NCI-H2196 treated with DMSO at 0.1 percent for 48 hours (cell line): ENCODE data around the gene SIKE1.
A peak's percentile ranks its signal among the peaks of the same experiment; 100 is the strongest.
"Not testable (repeated sequence)": the region's sequence is repeated elsewhere in the genome, so short reads cannot be mapped to it uniquely, and the experiment has no call there.

ENCODE experiments used
- DNase-seq: peaks from one replicate; lab custom pipeline; 2025; ENCODE audit not compliant: unreplicated experiment; lab: John Stamatoyannopoulos, UW

Gene SIKE1

DNA sequence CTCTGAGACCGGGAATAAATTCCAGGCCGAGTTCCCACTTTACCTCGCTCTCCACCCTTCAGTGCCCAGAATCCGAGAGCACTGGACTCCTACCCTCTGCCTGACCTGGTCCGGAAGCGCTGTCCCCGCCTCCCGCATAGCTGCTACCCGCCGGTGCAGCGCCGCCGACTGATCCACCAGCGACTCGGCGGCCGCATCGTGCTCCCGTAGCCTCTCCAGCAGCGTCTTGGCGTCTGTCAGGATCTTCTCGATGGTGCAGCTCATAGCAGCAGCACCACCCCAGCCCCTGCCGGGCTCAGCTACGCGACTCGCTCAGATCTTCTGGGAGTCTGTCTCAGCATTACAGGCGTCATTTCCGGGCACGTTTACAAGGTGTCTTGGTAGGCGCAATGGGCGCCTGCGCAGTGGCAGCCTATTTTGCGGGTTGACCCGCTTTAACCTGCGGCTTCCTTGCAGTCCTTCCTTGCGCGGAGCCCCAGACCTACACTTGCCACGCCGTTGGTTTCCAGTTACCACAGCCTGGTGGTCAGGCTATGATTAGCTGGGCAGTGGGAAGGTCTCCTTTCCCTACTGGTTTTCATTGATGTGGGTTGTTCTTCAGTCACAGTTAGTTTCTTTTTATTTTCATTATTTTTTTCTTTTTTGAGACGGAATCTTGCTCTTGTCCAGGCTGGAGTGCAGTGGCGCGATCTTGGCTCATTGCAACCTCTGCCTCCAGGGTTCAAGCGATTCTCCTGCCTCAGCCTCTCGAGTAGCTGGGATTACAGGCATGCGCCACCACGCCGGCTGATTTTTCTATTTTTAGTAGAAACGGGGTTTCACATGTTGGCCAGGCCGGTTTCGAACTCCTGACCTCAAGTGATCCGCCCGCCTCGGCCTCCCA is at the start of gene SIKE1:
TSS of gene SIKE1 (minus strand) at position 342 of the 883 bp plus-strand sequence. CDS start at position 264, 78 bp downstream.
- peak; percentile 88 for DNase-seq

DNA sequence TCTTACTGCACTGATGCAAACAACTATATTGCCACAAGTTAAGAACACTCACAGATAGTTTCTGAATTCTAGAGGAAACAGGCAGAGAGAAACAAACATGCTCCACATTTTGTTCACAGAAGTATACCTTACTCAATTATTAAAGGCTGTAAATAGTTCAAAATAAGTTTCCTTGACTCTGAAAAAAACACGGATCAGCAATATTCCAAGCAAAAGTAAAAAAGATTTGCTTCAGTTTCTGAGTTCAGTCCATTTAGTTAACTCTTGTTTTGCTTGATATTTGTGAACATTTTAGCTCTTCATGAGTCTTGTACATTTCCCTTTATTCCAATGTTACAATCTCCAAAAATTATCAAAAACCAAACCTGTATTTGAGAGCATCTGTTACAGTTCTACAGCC is 49.6 kb upstream of the SIKE1 start:
- DNase-seq: not testable (repeated sequence)

DNA sequence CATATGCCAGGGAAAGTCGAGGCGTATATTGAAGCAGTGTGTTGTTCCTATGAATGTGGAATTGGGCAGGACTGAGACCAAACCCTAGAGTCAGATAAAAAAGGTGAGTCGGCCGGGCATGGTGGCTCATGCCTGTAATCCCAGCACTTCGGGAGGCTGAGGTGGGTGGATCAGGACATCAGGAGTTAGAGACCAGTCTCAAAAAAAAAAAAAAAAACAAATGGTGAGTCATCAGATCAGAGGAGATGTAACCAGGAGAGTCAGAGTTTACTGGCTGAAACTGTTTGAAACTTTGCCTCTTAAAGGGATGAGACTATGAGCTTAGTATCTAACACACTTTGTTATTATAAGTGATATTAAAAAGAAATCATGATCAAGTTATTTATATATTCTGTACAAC is 47.8 kb upstream of the SIKE1 start:
- DNase-seq: no peak

DNA sequence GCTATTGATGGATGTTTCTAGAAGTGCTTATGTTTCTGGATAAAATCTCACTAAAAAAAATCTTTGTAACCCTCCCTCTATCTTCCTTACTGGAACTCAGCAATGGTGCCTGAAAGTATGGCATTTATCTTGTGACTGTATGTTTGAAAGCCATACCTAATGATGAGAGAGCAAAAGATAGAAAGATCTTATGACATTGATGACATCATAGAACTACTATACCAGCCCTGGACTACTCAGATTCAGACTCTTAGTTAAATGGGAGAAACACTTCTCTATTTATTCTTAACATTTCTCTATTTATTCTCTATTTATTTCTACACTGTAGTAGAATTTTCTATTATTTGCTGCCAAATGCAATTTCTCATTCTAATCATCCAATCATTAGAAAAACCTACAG is 41.5 kb upstream of the SIKE1 start:
- DNase-seq: no peak

DNA sequence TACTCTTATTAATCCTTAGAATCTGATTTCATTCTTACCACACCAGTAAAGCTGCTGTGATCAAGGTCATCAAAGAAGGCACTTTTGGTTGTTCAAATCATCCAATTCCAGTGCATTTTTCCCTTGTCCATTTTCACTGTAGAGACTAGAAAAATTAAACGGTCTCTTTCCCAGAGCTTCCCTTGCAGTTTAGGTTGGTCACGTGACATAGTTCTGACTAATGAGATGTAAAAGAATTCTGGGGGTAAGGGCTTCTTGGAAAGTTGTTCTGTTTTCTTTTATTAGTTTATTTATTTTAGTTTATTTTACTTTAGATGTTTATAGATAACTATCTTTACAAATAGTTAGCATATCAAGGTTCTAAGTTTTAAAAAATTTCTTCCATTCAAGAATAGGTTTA is 39.9 kb upstream of the SIKE1 start:
- DNase-seq: no peak

DNA sequence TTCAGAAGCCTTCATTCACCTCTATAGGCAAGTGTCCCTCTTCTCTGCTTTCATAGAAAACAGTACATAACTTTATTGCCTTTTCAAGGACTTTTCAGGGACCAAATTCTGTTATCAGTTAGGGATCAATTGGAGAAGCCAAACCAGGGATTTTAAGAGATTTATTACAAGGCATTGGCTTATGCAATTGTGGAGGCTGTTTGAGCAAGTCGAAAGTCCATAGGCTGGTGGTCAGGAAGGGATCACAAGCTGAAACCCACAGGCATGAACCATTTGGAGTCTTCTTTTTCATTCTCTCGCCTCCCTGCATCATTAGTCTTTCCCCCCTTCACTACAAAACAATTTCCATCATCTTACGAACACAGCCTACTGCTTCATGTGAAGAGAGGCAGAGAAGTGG is 39.4 kb upstream of the SIKE1 start:
- no peak for DNase-seq

DNA sequence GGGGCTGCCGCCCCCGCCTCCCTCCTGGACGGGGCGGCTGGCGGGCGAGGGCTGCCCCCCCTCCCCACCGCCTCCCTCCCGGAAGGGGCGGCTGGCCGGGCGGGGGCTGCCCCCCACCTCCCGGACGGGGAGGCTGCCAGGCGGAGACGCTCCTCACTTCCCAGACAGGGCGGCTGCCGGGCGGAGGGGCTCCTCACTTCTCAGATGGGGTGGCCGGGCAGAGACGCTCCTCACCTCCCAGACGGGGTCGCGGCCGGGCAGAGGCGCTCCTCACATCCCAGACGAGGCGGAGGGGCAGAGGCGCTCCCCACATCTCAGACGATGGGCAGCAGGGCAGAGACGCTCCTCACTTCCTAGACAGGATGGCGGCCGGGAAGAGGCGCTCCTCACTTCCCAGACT is 24.0 kb upstream of the SIKE1 start:
- not testable (repeated sequence) for DNase-seq

DNA sequence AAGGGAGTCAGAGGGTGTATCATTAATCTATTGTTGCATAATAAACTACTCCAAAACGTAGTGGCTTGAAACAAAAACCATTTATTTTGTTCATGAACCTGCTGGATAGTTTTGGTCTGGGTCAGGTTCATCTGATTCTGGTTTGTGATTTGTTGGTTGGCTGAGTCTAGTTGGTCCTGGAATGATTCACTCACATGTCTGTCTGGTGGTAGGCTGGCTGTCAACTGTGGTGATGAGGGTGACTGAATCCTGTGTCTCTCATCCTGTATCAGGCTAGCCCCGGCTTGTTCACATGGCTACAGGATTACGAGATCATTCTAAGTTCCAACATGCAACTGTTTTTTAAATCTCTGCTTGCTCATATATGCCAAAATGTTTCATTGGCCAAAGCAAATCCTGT is 22.5 kb upstream of the SIKE1 start:
- no peak for DNase-seq

DNA sequence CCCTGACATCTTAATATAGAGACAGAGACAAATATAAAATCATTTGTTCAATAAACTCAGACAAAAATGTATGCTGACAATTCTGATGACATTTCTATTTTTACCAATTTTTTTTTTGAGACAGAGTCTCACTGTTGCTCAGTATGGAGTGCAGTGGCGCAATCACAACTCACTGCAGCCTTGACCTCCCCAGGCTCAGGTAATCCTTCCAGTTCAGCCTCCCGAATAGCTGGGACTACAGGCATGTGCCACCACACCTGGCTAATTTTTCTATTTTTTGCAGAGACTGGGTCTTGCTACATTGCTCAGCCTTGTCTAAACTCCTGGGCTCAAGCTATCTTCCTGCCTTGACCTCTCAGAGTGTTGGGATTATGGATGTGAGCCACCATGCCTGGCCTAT is 13.6 kb upstream of the SIKE1 start:
- no peak for DNase-seq

DNA sequence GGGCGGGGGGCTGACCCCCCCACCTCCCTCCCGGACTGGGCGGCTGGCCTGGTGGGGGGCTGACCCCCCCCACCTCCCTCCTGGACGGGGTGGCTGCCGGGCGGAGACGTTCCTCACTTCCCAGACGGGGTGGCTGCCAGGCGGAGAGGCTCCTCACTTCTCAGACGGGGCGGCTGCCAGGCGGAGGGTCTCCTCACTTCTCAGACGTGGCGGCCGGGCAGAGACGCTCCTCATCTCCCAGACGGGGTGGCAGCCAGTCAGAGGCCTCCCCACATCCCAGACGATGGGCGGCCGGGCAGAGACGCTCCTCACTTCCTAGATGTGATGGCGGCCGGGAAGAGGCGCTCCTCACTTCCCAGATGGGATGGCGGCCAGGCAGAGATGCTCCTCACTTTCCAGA is 10.1 kb upstream of the SIKE1 start:
- DNase-seq: not testable (repeated sequence)

DNA sequence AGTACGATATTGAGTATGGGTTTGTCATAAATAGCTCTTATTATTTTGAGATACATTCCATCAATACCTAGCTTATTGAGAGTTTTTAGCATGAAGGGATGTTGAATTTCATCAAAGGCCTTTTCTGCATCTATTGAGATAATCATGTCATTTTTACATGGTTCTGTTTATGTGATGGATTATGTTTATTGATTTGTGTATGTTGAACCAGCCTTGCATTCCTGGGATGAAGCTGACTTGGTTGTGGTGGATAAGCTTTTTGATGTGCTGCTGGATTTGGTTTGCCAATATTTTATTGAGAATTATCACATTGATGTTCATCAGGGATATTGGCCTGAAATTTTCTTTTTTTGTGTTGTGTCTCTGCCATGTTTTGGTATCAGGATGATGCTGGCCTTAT is 6.0 kb upstream of the SIKE1 start:
- not testable (repeated sequence) for DNase-seq

DNA sequence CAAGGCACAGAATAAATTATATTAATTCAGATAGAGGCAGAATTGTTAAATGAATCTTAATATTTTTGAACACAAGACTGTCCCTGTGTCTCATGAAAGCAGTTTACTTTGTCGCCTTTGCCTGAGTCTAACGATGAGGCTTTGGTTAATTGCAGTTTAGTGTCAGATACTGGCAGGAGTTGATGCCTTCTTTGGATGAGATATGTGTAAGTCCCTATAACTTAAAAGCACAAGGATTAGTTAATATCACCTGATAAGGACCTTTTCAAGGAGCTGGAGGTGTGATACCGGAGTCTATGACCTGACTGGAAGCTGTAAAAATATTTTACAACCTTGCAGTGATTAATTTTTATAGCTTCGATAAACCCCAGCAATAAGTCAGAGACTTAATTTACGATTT is 2.0 kb upstream of the SIKE1 start:
- no peak for DNase-seq

DNA sequence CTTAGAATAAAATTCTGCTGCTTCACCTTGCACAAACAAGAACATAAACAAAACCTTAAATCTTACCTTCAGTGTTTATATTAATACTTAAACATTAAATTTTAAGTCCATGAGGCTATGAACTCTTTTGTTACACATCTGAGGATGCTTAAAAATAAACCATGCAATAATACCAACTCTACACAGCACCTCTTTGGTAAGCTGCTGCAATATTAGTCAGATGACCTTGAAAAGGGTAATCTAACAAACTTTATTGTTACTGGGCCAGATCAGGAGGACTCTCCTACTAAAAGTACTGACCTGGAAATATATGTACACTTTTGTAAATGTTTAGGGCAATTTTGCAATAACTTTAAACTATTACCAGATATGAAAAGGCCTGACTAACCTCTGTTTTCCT is 763 bp downstream of the SIKE1 start:
- no peak for DNase-seq

DNA sequence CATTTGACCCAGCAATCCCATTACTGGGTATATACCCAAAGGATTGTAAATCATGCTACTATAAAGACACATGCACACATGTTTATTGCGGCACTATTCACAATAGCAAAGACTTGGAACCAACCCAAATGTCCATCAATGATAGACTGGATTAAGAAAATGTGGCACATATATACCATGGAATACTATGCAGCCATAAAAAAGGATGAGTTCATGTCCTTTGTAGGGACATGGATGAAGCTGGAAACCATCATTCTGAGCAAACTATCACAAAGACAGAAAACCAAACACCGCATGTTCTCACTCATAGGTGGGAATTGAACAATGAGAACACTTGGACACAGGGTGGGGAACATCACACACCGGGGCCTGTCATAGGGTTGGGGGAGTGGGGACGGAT is 3.8 kb downstream of the SIKE1 start:
- not testable (repeated sequence) for DNase-seq

DNA sequence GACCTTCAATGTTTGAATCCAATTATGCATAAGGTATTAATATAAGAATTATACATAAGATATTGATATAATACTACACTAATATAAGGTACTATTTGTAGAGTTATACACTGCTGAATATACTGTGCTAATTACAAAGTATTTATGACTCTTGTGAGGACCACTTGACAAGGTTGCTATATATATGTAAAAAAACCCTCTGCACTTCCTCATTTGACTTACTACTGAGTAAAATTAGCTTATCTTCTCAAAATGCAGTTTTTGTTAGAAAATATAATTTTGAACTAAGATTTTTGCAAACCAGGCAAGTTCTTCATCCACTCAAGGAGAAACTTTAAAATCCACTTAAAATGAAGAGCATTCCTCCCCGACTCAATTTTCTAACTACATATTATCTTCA is 8.5 kb downstream of the SIKE1 start:
- DNase-seq: no peak

DNA sequence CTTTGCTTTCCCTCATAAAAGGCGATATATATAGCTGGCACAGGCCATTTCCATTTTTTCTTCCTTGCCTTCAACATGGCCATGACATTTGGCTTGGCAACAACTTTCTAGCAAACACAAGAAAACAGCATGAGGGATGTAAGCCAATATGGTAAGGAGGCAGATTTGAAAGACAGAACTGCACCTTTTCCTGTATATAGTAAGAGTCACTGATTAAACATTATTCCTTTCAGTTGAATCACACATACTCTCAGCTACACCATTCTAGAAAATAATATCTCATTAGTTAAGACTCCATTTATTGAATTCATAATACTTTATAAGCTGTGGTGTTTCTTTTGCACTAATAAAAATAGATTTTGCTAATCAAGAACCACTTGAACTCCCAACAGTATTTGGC is 9.5 kb downstream of the SIKE1 start:
- DNase-seq: no peak

DNA sequence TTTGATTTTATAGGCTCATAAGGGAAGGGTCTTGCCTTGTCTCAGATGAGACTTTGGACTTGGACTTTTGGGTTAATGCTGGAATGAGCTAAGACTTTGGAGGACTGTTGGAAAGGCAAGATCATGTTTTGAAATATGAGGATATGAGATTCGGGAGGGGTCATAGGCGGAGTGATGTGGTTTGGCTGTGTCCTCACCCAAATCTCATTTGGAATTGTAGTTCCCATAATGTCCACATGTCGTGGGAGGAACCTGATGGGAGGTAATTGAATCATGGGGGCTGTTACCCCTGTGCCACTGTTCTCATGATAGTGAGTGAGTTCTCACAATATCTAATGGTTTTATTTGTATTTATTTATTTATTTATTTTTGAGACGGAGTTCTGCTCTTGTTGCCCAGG is 15.8 kb downstream of the SIKE1 start:
- no peak for DNase-seq

DNA sequence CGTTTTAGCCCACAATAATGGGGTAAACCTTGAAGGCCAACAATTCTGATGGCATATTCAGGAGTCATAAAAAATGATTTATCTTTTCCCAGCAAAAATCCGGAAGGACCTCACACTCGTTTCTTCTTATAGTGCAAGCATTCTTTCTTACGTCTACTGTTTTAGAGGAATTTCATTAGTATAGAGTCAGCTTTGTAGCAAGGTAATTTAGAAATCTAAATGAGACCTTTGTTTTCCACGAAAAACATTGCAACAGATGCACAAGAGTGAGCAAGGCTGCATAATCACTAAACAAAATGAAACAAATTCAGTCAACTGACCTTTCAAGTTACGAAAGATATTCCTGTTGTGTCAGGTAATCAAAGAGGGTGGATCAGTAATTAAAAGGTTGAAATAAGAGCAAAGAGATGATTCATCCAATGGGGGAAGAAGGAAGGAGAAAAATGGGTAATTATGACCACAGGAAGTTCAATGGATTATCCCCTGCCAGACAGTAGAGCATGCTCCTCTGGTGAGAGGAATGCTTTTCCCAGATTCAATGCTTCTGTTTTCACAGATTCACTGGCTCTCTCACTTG is 22.1 kb downstream of the SIKE1 start:
- no peak for DNase-seq

DNA sequence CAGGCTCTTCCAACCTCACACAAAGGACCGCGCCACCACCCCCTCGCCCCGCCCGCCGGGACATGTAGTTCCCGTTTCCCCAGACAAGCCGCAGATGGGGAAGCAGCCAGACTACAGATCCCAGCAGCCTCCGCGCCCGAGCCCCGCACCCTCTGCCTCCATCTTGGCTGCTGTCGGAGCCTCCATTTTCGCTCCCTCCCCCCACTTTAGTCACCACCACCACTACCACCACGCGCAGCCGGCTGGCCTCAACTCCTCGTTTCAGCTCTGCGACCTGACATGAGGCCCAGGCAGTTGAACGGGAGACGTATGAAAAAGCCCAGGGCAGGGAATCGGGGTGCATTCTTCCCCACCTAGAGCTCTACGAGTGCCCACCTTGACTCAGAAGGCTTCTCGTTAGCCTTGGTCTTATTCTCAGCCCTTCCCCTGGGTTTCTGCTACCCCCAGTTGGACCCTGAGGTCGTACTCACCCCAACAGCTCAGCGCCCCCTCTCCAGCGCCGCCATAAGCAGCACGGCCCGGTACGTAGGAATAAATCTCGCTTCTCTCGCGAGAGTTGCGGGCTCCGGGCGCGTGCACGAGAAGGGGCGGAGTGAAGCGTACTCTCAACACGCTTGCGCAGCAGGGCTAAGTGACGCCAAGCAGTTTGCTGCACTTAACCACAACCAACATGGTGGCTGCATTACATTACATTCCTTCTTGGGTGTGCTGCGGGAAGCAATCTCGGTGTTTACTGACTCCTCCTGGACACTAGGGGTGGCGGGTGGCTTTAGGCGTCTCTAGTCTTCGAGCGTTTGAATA is 22.8 kb downstream of the SIKE1 start, which contains the start of gene CSDE1:
TSS of gene CSDE1 (minus strand) at position 530 of the 801 bp plus-strand sequence. CDS start 18,094 bp downstream, outside the sequence.
- DNase-seq: peak; percentile 95

DNA sequence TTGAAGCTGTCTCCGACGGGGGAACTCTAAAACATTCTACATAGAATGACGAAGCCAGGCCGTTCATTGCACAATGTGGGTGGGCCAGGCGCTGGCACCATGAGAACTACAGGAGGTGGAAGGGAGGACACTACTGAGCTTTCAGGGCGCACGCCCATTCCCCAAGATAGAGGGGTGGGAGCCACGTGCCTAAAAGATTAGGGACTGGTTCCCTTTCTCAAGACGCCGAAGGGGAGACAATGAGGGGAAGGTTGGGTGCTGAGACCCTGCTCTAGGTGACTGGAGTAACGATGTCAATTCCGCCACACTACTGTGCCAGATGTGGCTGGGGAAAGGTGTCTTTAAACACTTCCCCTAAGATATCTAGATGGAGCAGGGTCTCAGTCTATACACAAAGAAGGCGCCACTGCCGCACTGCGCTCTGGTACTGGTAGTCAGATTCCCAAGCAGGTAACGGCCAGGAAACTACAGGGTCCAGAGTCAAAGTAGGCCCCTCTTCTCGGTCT is 23.5 kb downstream of the SIKE1 start:
- no peak for DNase-seq
